CD4-positive, CD25-positive, alpha-beta regulatory T cell (primary cell): ENCODE data around the gene PRPH. TPM values are rescaled to one million over a fixed set of nuclear protein-coding genes. Genes with fewer than 3 reads are reported as not detected.

Source experiments
- ATAC-seq, 2 donors: fragments of 150-1000 bp; cut with Tn5 transposase; one replicate each; pipeline ENCODE4 v1.10.0; 2021; ENCODE audit warnings: low read depth in 2 of 2, moderate number of reproducible peaks in 2 of 2, moderate library complexity in 1 of 2
- DNase-seq, 3 donors: peaks; one replicate each; pipeline versions ENCODE4 v3.0.0 to v3.0.0-alpha.2; 2012 to 2022; ENCODE audit warnings: mixed read lengths in 1 of 3
- H3K27ac ChIP-seq: one replicate; pipeline ENCODE4 v1.7.0; 2013; ENCODE audit warnings: mild to moderate bottlenecking, low read length; ENCODE audit not compliant: insufficient read depth, poor library complexity, severe bottlenecking
- H3K27me3 ChIP-seq: one replicate; pipeline ENCODE4 v1.7.0; 2013; ENCODE audit warnings: low read length; ENCODE audit not compliant: control insufficient read depth, insufficient read depth
- H3K36me3 ChIP-seq: one replicate; pipeline ENCODE4 v1.7.0; 2013; ENCODE audit warnings: mild to moderate bottlenecking, low read length, moderate library complexity; ENCODE audit not compliant: control insufficient read depth, insufficient read depth
- H3K4me1 ChIP-seq: 2 replicates; pipeline ENCODE4 v1.7.0; 2013; ENCODE audit warnings: mild to moderate bottlenecking, low read length; ENCODE audit not compliant: insufficient read depth, control insufficient read depth, poor library complexity, severe bottlenecking
- H3K4me3 ChIP-seq: one replicate; pipeline ENCODE4 v1.7.0; 2013; ENCODE audit warnings: low read depth, mild to moderate bottlenecking, low read length, moderate library complexity
- H3K9me3 ChIP-seq, 2 experiments: 1 replicate in 1 of 2; 2 replicates in 1 of 2; pipeline ENCODE4 v1.7.0; 2013; ENCODE audit warnings: low read length in 2 of 2, mild to moderate bottlenecking in 1 of 2, moderate library complexity in 1 of 2; ENCODE audit not compliant: control insufficient read depth in 2 of 2
- H3K27ac Mint-ChIP-seq, 3 donors: one replicate each; pipeline ENCODE4 v1.8.0; 2020 to 2022; ENCODE audit warnings: mild to moderate bottlenecking in 3 of 3, mixed read lengths in 3 of 3, moderate library complexity in 2 of 3
- H3K27me3 Mint-ChIP-seq: one replicate; pipeline ENCODE4 v1.8.0; 2022; ENCODE audit warnings: mild to moderate bottlenecking, mixed read lengths
- H3K36me3 Mint-ChIP-seq: one replicate; pipeline ENCODE4 v1.8.0; 2020; ENCODE audit warnings: mixed read lengths
- H3K4me1 Mint-ChIP-seq, 4 donors: one replicate each; pipeline ENCODE4 v1.8.0; 2020 to 2022; ENCODE audit warnings: mixed read lengths in 4 of 4, mild to moderate bottlenecking in 1 of 4
- H3K4me3 Mint-ChIP-seq, 4 donors: one replicate each; pipeline ENCODE4 v1.8.0; 2020 to 2022; ENCODE audit warnings: mild to moderate bottlenecking in 4 of 4, mixed read lengths in 4 of 4, moderate library complexity in 3 of 4
- H3K9me3 Mint-ChIP-seq, 7 donors: one replicate each; pipeline ENCODE4 v1.8.0; 2020 to 2022; ENCODE audit warnings: mixed read lengths in 7 of 7, mild to moderate bottlenecking in 3 of 7, moderate library complexity in 2 of 7
- polyA plus RNA-seq, 4 donors: library from polyadenylated mRNA; unstranded; fragments of 300-500 nt; fragmentation: Illumina TruSeq; gene quantifications; one replicate each; pipeline ENCODE4 v1.2.3, GENCODE V29; 2021
- total RNA-seq: library from RNA; stranded (reverse); gene quantifications from one replicate; pipeline ENCODE4 v1.2.3, GENCODE V29; 2022

The PRPH gene
- total and polyA plus RNA-seq, 5 donors from 2014 or later, result 0.24 TPM; not detected in 4

- Mint-ChIP-seq H3K4me3 (peak overlapping the region in 2 of 4 donors; percentile 77 to 78), H3K4me1 (peaks cover 5 to 39% (median 14%) of the 10 kb centered on the region in 4 donors), H3K36me3 (peaks cover 5% of the 10 kb centered on the region), H3K27me3 (peaks cover 67% of the 10 kb centered on the region), H3K27ac (no peak overlapping the region), H3K9me3 (peaks cover 0 to 3% (median 0%) of the 10 kb centered on the region in 7 donors)
- no peak for DNase-seq
- H3K27ac ChIP-seq, result no peak overlapping the region
- ATAC-seq, result no peak
- no peak overlapping the region for H3K4me3 ChIP-seq
- H3K36me3 ChIP-seq, result no peaks in the 10 kb centered on the region
- H3K27me3 ChIP-seq, result peaks cover 17% of the 10 kb centered on the region
- H3K9me3 ChIP-seq, result no peaks in the 10 kb centered on the region
- H3K4me1 ChIP-seq, result peaks cover 23% of the 10 kb centered on the region
Measured at GRCh38 chr12:49334226-49334625, 39.3 kb downstream of the PRPH start.

GRCh38 chr12:49334681-49335080 lies 39.7 kb downstream of the PRPH start:
- ATAC-seq (no peak), DNase-seq (no peak)
- Mint-ChIP-seq H3K36me3 (peaks cover 5% of the 10 kb centered on the region), H3K9me3 (peaks cover 0 to 3% (median 0%) of the 10 kb centered on the region in 7 donors), H3K27ac (peak overlapping the region in 1 of 3 donors; percentile 12), H3K27me3 (peaks cover 70% of the 10 kb centered on the region), H3K4me1 (peaks cover 5 to 39% (median 14%) of the 10 kb centered on the region in 4 donors), H3K4me3 (peak overlapping the region in 2 of 4 donors; percentile 77 to 78)
- H3K36me3 ChIP-seq, result no peaks in the 10 kb centered on the region
- H3K27ac ChIP-seq, result no peak overlapping the region
- peaks cover 17% of the 10 kb centered on the region for H3K27me3 ChIP-seq
- H3K4me3 ChIP-seq, result no peak overlapping the region
- no peaks in the 10 kb centered on the region for H3K9me3 ChIP-seq
- peaks cover 23% of the 10 kb centered on the region for H3K4me1 ChIP-seq

GRCh38 chr12:49335118-49335954 lies 40.4 kb downstream of the PRPH start:
- Histone ChIP-seq H3K36me3 (no peaks in the 10 kb centered on the region), H3K9me3 (no peaks in the 10 kb centered on the region), H3K27me3 (peaks cover 22% of the 10 kb centered on the region), H3K4me1 (peaks cover 23% of the 10 kb centered on the region), H3K4me3 (no peak overlapping the region), H3K27ac (no peak overlapping the region)
- Mint-ChIP-seq H3K9me3 (peaks cover 0 to 3% (median 0%) of the 10 kb centered on the region in 7 donors), H3K36me3 (peaks cover 5% of the 10 kb centered on the region), H3K4me3 (peak overlapping the region in 3 of 4 donors; percentile 15 to 78 (median 42)), H3K4me1 (peaks cover 5 to 39% (median 14%) of the 10 kb centered on the region in 4 donors), H3K27ac (peak overlapping the region in 1 of 3 donors; percentile 12), H3K27me3 (peaks cover 75% of the 10 kb centered on the region)
- DNase-seq (no peak), ATAC-seq (no peak)

GRCh38 chr12:49335955-49336644 lies 41.2 kb downstream of the PRPH start:
- DNase-seq (no peak), ATAC-seq (no peak)
- peaks cover 23% of the 10 kb centered on the region for H3K4me1 ChIP-seq
- H3K27ac Mint-ChIP-seq, result no peak overlapping the region
- H3K36me3 ChIP-seq, result no peaks in the 10 kb centered on the region
- H3K4me3 ChIP-seq, result no peak overlapping the region
- peak overlapping the region in 1 of 4 donors; percentile 78 for H3K4me3 Mint-ChIP-seq
- H3K27me3 ChIP-seq, result peaks cover 25% of the 10 kb centered on the region
- peaks cover 5 to 42% (median 17%) of the 10 kb centered on the region in 4 donors for H3K4me1 Mint-ChIP-seq
- no peaks in the 10 kb centered on the region for H3K9me3 ChIP-seq
- H3K9me3 Mint-ChIP-seq, result peaks cover 0 to 3% (median 0%) of the 10 kb centered on the region in 7 donors
- H3K27ac ChIP-seq, result no peak overlapping the region
- peaks cover 82% of the 10 kb centered on the region for H3K27me3 Mint-ChIP-seq
- peaks cover 5% of the 10 kb centered on the region for H3K36me3 Mint-ChIP-seq

GRCh38 chr12:49336645-49337584 lies 42.0 kb downstream of the PRPH start, which contains the start of gene C1QL4:
C1QL4 (minus strand) TSS chr12:49337188; CDS start chr12:49336477, 711 bp downstream.
- ATAC-seq, result peak; percentile 90

GRCh38 chr12:49338830-49339463 lies 44.0 kb downstream of the PRPH start:
- H3K4me3 ChIP-seq, result no peak overlapping the region
- H3K9me3 ChIP-seq, result no peaks in the 10 kb centered on the region
- Mint-ChIP-seq H3K36me3 (peaks cover 5% of the 10 kb centered on the region), H3K27ac (peak overlapping the region in 1 of 3 donors; percentile 5), H3K4me1 (peaks cover 5 to 49% (median 20%) of the 10 kb centered on the region in 4 donors), H3K27me3 (peaks cover 86% of the 10 kb centered on the region), H3K4me3 (peak overlapping the region in 2 of 4 donors; percentile 1 to 5), H3K9me3 (peaks cover 0 to 3% (median 0%) of the 10 kb centered on the region in 7 donors)
- no peak for ATAC-seq
- no peak for DNase-seq
- H3K27ac ChIP-seq, result no peak overlapping the region
- peaks cover 37% of the 10 kb centered on the region for H3K27me3 ChIP-seq
- H3K36me3 ChIP-seq, result no peaks in the 10 kb centered on the region
- peaks cover 36% of the 10 kb centered on the region for H3K4me1 ChIP-seq

More at GRCh38 chr12:49336645-49337584, 42.0 kb downstream of the PRPH start, which contains the start of gene C1QL4:
- Histone ChIP-seq H3K9me3 (no peaks in the 10 kb centered on the region), H3K4me1 (peaks cover 25% of the 10 kb centered on the region), H3K4me3 (no peak within 1 kb of the TSS), H3K27ac (no peak within 1 kb of the TSS), H3K27me3 (peaks cover 25% of the 10 kb centered on the region), H3K36me3 (no peaks in the 10 kb centered on the region)
- Mint-ChIP-seq H3K4me3 (peak within 1 kb of the TSS; percentile 72 to 90 (median 82)), H3K4me1 (peaks cover 5 to 45% (median 18%) of the 10 kb centered on the region in 4 donors), H3K27me3 (peaks cover 87% of the 10 kb centered on the region), H3K27ac (peak within 1 kb of the TSS in 1 of 3 donors; percentile 20), H3K36me3 (peaks cover 5% of the 10 kb centered on the region), H3K9me3 (peaks cover 0 to 3% (median 0%) of the 10 kb centered on the region in 7 donors)
- peak; percentile 76 to 84 (median 80) for DNase-seq
